GM12801 (cell line): ENCODE results near the gene EVI5.

Experiments
- TF ChIP-seq, protein P1 (sequence below): IDR thresholded peaks from one replicate; pipeline ENCODE4 v1.5.1; 2011; ENCODE audit warnings: control low read depth; ENCODE audit not compliant: insufficient read length; ENCODE audit errors: extremely low read depth

The EVI5 gene

GRCh38 chr1:92538048-92538412 lies 246.9 kb downstream of the EVI5 start:
- TF ChIP-seq, protein P1, sequence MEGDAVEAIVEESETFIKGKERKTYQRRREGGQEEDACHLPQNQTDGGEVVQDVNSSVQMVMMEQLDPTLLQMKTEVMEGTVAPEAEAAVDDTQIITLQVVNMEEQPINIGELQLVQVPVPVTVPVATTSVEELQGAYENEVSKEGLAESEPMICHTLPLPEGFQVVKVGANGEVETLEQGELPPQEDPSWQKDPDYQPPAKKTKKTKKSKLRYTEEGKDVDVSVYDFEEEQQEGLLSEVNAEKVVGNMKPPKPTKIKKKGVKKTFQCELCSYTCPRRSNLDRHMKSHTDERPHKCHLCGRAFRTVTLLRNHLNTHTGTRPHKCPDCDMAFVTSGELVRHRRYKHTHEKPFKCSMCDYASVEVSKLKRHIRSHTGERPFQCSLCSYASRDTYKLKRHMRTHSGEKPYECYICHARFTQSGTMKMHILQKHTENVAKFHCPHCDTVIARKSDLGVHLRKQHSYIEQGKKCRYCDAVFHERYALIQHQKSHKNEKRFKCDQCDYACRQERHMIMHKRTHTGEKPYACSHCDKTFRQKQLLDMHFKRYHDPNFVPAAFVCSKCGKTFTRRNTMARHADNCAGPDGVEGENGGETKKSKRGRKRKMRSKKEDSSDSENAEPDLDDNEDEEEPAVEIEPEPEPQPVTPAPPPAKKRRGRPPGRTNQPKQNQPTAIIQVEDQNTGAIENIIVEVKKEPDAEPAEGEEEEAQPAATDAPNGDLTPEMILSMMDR, result no peak

- TF ChIP-seq, protein P1, result no peak
These were observed 247.7 kb downstream of the EVI5 start for GRCh38 chr1:92536980-92537884.

DNA sequence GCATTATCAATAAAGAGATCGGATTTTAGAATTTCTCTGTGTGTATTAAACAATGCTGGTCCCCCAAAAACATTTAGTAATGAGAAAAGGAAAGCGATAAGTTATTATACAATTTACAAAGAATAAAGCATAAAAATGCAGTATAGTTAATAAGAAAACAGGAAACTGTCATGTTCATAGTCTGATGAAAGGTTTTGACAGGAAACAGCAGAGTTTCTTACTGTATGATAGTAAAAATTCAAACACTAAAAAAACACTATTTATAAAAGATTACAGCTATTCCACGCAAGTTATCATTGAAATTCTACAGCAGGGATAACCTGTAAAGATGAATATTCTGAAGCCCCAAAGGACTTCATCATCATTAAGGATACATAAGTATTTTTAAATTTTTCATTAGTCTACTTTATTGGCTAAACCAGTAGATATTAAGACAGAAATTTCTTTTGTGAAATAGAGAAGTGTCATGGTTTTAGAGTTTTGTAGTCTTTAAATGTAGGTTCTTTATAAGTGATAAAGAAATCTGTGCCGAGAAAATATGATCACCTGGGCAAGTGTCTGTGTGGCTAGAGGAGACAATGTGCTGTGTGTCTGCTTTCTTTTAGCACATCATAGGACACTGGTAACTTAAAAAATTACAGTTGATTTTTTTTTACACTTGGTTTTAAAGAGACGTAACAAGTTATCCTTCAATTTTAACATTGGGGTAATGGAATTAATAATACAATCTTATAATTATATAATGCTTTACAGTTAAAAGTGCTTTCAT lies 248.5 kb downstream of the EVI5 start:
- TF ChIP-seq, protein P1, result no peak

- TF ChIP-seq, protein P1, result no peak
These were observed 257.2 kb downstream of the EVI5 start for GRCh38 chr1:92527670-92528069.

DNA sequence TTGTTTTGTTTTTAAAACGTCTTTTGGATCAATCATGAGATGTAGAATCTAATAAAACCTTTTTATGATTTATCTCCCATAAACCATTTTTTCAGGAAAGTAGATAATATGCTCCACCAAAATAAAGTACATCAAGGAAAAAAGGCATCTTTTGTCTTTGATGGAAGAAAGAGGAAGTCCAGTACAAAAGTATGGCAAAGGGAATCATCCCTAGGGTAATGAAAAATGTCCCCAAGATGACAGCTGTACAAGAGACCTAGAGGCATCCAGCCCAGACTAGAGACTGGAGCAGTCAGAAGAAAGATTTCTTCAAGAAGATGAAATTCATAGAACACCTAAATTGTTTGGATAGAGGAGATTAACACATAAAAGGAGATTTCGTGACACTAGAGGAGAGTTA lies 265.9 kb downstream of the EVI5 start:
- TF ChIP-seq, protein P1, result no peak

DNA sequence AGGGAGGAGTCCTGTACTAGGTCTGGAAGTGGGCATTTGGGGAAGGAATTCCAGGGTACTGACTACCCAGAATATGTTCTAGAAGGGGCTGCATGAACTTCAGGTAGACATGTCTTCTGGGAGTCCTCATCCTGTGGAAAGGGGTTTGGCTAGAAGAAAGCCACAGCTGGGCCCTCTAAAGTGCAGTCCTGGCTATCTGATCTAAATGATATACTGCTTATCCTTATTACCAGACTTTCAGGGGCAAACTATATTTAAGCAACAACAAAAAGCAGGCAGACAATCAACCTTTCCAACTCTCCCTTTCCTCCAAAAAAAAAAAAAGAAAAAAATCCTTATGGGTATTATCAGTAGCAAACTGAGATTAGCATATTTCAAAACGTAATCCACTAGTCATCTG lies 268.3 kb downstream of the EVI5 start:
- TF ChIP-seq, protein P1, result no peak

DNA sequence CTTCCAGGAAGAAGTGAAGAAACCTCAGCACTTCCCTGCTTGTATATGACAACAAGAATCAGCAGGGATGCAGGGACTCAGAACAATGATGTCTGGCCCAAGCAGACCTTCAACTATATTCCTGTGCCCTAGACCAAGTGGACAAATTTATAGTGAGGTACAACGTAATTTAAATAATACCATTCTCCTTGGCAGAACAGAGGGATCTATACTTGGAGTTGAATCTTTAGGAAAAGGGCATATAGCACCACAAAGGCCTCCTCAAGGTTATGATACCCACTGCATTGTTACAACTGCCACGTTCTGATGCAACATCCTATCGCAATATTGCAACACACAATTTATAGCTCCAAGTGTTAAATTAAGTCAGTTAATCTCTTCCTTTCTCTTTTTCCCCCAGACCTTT lies 269.1 kb downstream of the EVI5 start:
- TF ChIP-seq, protein P1, result no peak
